Retinal pigment epithelial cell (primary cell): Measurements from ENCODE around the gene TTC28.
A peak's percentile ranks its signal among the peaks of the same experiment; 100 is the strongest.
"Not testable (repeated sequence)": the region's sequence is repeated elsewhere in the genome, so short reads cannot be mapped to it uniquely, and the experiment has no call there.

Experiments
- DNase-seq: peaks from one replicate; pipeline ENCODE4 v3.0.0-alpha.2; 2010; ENCODE audit warnings: low read depth
- H3K4me3 ChIP-seq: 2 replicates; pipeline ENCODE4 v1.5.1; 2011; ENCODE audit warnings: mild to moderate bottlenecking, low read length, control low read depth, moderate library complexity
- TF ChIP-seq, protein P1 (sequence below): conservative IDR thresholded peaks from 2 replicates; pipeline ENCODE4 v1.5.1; 2011; ENCODE audit warnings: low read depth, low read length, control low read depth, inconsistent platforms

TTC28 gene

DNA sequence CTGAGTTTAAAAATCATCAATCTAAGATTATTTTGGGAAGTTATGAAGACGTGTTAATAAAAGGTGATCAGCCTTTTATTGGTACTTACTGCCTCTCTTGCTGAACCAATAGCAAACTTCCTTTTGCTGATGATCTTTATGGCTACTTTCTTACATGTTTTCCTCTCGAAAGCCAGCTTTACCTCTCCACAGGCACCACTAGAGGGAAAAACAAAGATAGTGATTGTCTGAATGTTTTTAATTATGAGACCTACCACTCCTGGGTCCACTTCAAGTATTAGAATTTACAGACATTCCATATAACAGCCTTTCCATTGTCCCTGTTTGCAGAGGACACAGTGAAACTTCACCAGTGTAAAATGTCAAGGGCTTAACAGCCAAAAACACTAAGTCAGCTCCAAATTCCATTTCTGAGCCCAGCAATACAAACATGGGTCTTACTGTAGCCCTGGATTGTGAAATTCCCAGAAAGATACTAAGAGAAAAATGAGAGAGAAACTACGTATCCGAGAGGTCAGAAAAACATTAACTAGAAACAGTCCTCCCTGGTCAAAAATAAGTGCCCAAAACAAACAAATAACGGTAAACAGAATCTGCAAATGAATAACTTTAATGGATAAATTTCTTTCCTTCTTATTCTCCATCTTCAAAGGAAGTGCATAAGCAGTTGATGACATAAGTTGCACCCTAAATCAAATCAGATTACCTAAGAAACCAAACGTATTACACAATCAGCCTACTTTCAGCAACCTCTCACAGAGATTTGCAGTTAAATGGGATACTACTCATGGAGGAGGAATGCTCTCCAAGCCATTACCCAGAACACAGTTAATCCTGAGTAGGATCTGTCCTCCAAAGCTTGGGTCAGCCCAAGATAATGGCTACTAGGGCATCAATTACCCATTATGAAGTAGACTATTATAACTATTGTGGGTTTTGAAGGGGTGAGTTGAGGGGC, 32.5 kb upstream of the TTC28 start:
- peak overlapping the region; percentile 19 for H3K4me3 ChIP-seq
- DNase-seq, result peak; percentile 88
- TF ChIP-seq, protein P1, sequence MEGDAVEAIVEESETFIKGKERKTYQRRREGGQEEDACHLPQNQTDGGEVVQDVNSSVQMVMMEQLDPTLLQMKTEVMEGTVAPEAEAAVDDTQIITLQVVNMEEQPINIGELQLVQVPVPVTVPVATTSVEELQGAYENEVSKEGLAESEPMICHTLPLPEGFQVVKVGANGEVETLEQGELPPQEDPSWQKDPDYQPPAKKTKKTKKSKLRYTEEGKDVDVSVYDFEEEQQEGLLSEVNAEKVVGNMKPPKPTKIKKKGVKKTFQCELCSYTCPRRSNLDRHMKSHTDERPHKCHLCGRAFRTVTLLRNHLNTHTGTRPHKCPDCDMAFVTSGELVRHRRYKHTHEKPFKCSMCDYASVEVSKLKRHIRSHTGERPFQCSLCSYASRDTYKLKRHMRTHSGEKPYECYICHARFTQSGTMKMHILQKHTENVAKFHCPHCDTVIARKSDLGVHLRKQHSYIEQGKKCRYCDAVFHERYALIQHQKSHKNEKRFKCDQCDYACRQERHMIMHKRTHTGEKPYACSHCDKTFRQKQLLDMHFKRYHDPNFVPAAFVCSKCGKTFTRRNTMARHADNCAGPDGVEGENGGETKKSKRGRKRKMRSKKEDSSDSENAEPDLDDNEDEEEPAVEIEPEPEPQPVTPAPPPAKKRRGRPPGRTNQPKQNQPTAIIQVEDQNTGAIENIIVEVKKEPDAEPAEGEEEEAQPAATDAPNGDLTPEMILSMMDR, result peak; percentile 33

DNA sequence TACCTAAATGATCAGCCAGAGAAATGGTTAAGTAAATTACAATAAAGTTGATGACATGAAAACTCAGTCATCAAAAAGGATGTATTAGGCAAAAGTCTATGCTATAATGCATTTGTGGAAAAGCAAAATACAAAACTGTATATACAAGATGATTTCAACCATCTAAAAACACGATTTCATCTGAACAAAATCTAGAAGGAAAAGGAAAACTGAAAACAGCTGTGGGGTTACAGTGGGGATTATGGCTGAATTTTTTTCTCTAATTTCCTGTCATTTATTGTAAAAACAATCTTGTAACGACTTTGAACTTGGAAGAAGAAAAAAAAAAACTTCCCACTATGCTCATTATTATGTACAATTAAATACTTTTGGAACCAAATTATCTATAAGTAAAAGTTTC, 31.7 kb upstream of the TTC28 start:
- H3K4me3 ChIP-seq, result no peak overlapping the region
- no peak for DNase-seq
- TF ChIP-seq, protein P1, result no peak

DNA sequence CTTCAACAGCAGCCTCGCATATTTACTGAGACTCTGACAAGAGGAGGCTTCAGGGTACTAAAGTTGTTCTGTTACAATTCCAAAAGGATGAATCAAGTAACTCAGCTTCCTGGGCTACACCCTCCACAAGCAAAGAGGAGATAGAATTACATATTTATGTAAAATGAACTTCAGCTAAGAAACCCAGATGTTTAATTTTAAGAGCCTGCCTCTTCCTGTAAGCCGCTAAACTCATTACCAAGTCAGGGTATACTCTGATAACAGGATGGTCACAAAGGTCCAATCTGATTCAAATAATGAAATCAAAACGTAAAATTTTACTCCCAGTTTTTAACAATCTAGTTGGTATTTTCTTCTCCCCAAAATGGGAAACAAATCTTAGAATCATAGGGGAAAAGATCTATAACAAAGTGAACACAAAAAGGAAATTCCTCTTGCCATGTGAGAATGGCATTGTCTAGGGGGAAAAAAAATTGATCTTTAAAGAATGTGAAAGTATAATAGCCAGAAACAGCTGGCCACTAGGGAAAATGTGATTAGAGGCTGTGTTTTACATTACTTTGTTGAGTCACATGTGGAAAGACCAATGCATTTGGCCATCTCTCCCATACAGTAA, 31.0 kb upstream of the TTC28 start:
- TF ChIP-seq, protein P1, result no peak
- no peak for DNase-seq
- H3K4me3 ChIP-seq, result no peak overlapping the region

DNA sequence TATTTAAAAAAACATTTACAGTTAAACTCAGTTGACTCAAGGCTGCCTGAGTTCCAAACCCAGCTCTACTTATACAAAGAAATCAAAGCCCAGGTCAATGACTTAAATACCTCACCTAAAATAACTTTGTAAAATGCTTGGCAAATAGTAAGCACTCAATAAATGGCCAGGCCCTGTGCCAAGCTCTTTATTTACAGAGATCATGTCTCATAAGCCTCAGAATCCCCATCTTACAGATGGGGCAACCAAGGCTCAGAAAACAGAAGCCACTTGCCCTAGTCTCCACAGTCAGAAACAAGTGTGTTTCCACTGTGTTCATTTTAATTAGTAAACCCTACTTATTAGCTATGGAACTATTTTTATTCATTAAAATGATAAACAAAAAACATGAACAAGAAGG, 30.5 kb upstream of the TTC28 start:
- no peak overlapping the region for H3K4me3 ChIP-seq
- TF ChIP-seq, protein P1, result no peak
- DNase-seq, result no peak

DNA sequence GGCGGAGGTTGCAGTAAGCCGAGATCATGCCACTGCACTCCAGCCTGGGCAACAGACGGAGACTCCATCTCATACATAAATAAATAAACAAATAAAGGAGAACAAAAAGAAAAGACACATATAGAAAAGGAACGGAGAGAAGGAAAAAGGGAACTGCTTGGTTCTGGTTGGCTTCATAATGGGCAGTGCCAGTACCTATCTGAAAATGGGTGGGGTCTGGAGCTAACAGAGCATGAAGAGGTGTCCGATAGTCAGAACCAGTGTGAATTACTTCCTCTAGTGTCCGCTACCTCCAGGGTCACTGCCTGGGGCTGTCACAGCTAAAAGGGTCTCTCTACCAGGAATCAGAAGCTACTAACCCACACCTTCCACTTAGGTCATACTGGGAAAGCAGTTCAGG, 27.2 kb upstream of the TTC28 start:
- no peak overlapping the region for H3K4me3 ChIP-seq
- no peak for DNase-seq
- TF ChIP-seq, protein P1, result no peak

DNA sequence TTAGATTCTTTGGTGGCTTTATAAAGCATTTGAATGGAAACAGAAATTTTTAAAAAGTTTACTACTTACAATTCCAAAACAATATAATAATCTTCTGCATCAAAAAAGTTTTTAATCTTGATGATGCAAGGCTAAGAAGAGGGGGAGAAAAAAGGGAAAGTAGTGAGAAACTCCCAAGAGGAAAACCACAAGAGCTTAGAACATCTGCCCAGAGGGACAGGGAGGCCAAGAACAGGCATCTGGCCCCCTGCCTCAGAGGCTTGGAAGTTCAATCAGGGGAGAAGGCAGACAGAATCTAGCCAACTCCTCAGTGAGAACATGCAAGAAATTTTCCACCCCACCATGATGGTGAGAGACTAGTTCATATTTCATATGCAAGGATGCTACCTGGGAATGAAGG, 23.8 kb upstream of the TTC28 start:
- TF ChIP-seq, protein P1, result no peak
- H3K4me3 ChIP-seq, result no peak overlapping the region
- DNase-seq, result no peak

DNA sequence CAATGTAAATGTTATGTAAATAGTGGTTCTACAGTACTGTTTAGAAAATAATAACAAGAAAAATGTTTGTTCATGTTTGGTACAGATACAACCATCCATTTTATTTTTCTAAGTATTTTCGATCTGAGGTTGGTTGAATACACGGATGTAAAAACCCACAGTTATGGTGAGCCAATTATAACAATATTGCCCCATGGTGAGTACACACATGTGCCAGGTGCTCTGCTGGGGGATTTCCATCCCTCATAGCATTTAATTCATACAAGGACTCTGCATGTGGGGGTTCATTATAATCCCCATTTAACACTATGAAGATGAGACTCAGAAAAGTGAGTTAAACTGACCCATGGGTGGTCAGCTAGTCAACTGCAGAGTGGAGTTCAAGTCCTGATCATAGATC, 23.3 kb upstream of the TTC28 start:
- TF ChIP-seq, protein P1, result no peak
- H3K4me3 ChIP-seq, result no peak overlapping the region
- DNase-seq, result no peak

DNA sequence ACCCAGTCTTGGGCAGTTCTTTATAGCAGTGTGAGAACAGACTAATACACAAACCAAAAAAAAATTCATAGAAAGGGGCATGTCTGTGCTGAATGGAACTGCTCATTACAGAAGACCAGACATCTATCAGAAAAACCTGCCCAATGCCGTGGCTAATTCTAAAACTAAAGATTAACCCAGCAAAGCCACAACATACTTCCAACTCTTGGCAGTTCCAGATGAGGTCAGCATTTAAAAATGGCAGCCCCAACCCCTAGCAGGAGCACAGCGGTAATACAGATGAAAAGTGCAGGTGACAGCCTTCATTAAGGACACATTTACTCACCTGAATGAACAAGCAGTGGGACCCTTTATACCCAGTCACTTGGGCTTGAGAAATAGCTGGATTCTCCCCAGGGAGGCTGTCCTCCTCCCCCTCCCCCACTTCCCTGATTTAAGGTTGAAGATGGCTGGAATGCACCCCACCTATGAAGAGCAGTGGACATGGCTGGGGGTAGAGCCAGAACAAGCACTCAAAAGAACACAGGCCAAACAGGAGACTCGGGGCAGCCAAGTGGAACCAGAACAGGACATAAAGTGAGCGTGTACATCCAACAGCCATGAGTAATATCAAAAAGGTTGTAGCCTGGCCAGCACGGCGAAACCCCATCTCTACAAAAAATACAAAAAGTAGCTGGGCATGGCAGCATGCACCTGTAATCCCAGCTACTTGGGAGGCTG, 13.6 kb upstream of the TTC28 start:
- not testable (repeated sequence) for DNase-seq, H3K4me3 ChIP-seq

DNA sequence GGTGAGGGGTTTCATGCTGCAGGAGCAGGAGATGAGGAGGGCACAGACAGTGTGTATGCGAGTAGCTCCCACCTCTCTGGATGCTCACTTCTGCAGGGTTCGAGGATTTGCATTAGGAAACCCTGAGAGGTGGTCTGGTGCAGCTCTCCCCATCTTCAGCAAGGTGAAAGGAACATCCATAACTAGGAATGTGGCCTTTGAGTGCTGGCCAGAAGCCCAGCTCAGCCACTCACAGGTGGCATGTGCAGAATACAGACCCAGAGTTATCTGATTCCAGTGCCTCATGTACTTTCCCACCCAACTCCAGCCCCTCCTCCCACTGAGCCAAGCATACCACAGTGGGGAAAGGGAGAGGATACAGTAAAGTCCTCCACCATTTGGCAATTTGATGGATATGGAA, 10.2 kb upstream of the TTC28 start:
- DNase-seq, H3K4me3 ChIP-seq: not testable (repeated sequence)

DNA sequence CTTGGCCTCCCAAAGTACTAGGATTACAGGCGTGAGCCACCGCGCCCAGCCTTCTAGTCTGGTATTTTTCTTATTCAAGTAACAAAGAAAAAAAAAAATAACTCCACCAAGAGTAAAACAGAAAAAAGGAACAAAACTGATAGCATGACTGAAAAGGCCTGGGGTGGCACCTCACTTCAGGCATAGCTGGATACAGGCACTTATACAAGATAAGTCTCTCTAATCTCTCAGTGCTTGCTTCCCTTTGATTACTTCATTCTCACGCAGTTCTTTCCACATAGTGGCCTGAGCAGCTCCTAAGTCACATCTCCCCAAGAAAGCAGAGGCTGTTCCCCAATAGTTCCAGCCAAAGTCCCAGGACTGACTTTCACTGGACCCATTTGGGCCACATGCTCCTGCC, 3.3 kb upstream of the TTC28 start:
- DNase-seq, result not testable (repeated sequence)

More for the DNA sequence above, 3.3 kb upstream of the TTC28 start:
- not testable (repeated sequence) for H3K4me3 ChIP-seq
